ENCODE data around the gene TBC1D22A. TPM values are rescaled to one million over a fixed set of nuclear protein-coding genes. Genes with fewer than 3 reads are reported as not detected.

The TBC1D22A gene
- total RNA-seq, 1 donor from 2014 or later, result 10.6 TPM

- Mint-ChIP-seq H3K4me3 (no peak overlapping the region), H3K36me3 (peaks cover 25% of the 10 kb centered on the region), H3K9me3 (peaks cover 33% of the 10 kb centered on the region), H3K27ac (no peak overlapping the region), H3K4me1 (peaks cover 6% of the 10 kb centered on the region), H3K27me3 (ENCODE audit: insufficient read depth, low read depth) (no peaks in the 10 kb centered on the region)
- H4K20me1 ChIP-seq (ENCODE audit: low read depth), result no peaks in the 10 kb centered on the region
- H3K9ac ChIP-seq, result no peak overlapping the region
- peaks cover 8% of the 10 kb centered on the region for H3K36me3 ChIP-seq
- no peaks in the 10 kb centered on the region for H3K79me2 ChIP-seq (ENCODE audit: low read depth)
- H3K27me3 ChIP-seq, result no peaks in the 10 kb centered on the region
- no peak overlapping the region for H2AFZ ChIP-seq (replicated peaks)
- TF ChIP-seq EZH2 (IDR thresholded peaks at IDR 0.05) (no peak), EZH2phosphoT487 (IDR thresholded peaks at IDR 0.05) (no peak), CTCF (IDR thresholded peaks at IDR 0.05) (no peak)
- H3K27ac ChIP-seq, result no peak overlapping the region
- H3K4me1 ChIP-seq, result no peaks in the 10 kb centered on the region
- H3K4me3 ChIP-seq, result no peak overlapping the region
- peaks cover 13% of the 10 kb centered on the region for H3K9me3 ChIP-seq (ENCODE audit: low read depth)
- DNase-seq (ENCODE audit: low spot score), result no peak
- no peak overlapping the region for H3K4me2 ChIP-seq
- H3F3A ChIP-seq (ENCODE audit: low read depth), result no peaks in the 10 kb centered on the region
These were observed 71.7 kb downstream of the TBC1D22A start for GRCh38 chr22:46834021-46834737.

- peaks cover 33% of the 10 kb centered on the region for H3K9me3 Mint-ChIP-seq
- Histone ChIP-seq H3F3A (ENCODE audit: low read depth) (no peaks in the 10 kb centered on the region), H3K27ac (no peak overlapping the region), H3K36me3 (peaks cover 8% of the 10 kb centered on the region), H3K4me1 (no peaks in the 10 kb centered on the region), H3K27me3 (no peaks in the 10 kb centered on the region), H3K4me2 (no peak overlapping the region), H3K9me3 (ENCODE audit: low read depth) (peaks cover 13% of the 10 kb centered on the region), H2AFZ (replicated peaks) (no peak overlapping the region), H3K9ac (no peak overlapping the region), H3K79me2 (ENCODE audit: low read depth) (no peaks in the 10 kb centered on the region), H4K20me1 (ENCODE audit: low read depth) (no peaks in the 10 kb centered on the region), H3K4me3 (no peak overlapping the region)
- DNase-seq (ENCODE audit: low spot score), result no peak
- H3K4me3 Mint-ChIP-seq, result no peak overlapping the region
- no peaks in the 10 kb centered on the region for H3K27me3 Mint-ChIP-seq (ENCODE audit: insufficient read depth, low read depth)
- no peak for TF ChIP-seq CTCF (IDR thresholded peaks at IDR 0.05)
- no peak for TF ChIP-seq EZH2phosphoT487 (IDR thresholded peaks at IDR 0.05)
- no peak for TF ChIP-seq EZH2 (IDR thresholded peaks at IDR 0.05)
- peaks cover 21% of the 10 kb centered on the region for H3K36me3 Mint-ChIP-seq
- H3K27ac Mint-ChIP-seq, result no peak overlapping the region
- peaks cover 4% of the 10 kb centered on the region for H3K4me1 Mint-ChIP-seq
These were observed 72.8 kb downstream of the TBC1D22A start for GRCh38 chr22:46835288-46835687.

- Mint-ChIP-seq H3K27ac (no peak overlapping the region), H3K36me3 (peaks cover 20% of the 10 kb centered on the region), H3K4me1 (peaks cover 2% of the 10 kb centered on the region), H3K27me3 (ENCODE audit: insufficient read depth, low read depth) (no peaks in the 10 kb centered on the region), H3K4me3 (no peak overlapping the region), H3K9me3 (peaks cover 33% of the 10 kb centered on the region)
- Histone ChIP-seq H3K4me1 (no peaks in the 10 kb centered on the region), H3K4me2 (no peak overlapping the region), H3K27me3 (no peaks in the 10 kb centered on the region), H3K9ac (no peak overlapping the region), H3K79me2 (ENCODE audit: low read depth) (no peaks in the 10 kb centered on the region), H4K20me1 (ENCODE audit: low read depth) (no peaks in the 10 kb centered on the region), H3K27ac (no peak overlapping the region), H3K4me3 (no peak overlapping the region), H2AFZ (replicated peaks) (no peak overlapping the region), H3F3A (ENCODE audit: low read depth) (no peaks in the 10 kb centered on the region), H3K9me3 (ENCODE audit: low read depth) (peaks cover 13% of the 10 kb centered on the region), H3K36me3 (peaks cover 8% of the 10 kb centered on the region)
- DNase-seq (ENCODE audit: low spot score), result no peak
- TF ChIP-seq EZH2phosphoT487 (IDR thresholded peaks at IDR 0.05), result no peak
- TF ChIP-seq EZH2 (IDR thresholded peaks at IDR 0.05), result no peak
- TF ChIP-seq CTCF (IDR thresholded peaks at IDR 0.05), result no peak
These were observed 73.2 kb downstream of the TBC1D22A start for GRCh38 chr22:46835693-46836092.

Measured in neural progenitor cell (in vitro differentiated cells).